Mesenchymal stem cell (in vitro differentiated cells and primary cell): ENCODE results near the gene PRXL2A.
A peak's percentile ranks its signal among the peaks of the same experiment; 100 is the strongest.

Experiments used
- DNase-seq: peaks from one replicate; pipeline ENCODE4 v3.0.0-alpha.2; 2013
- H2AFZ ChIP-seq: one replicate; pipeline ENCODE4 v1.6.1; 2013; ENCODE audit warnings: low read depth, mild to moderate bottlenecking, control low read depth, inconsistent platforms, low read length, moderate library complexity
- H2AK5ac ChIP-seq: 2 replicates; pipeline ENCODE4 v1.6.1; 2013; ENCODE audit warnings: low read length, moderate library complexity, mild to moderate bottlenecking, inconsistent platforms; ENCODE audit not compliant: severe bottlenecking
- H2BK120ac ChIP-seq: one replicate; pipeline ENCODE4 v1.6.1; 2013; ENCODE audit warnings: low read depth, mild to moderate bottlenecking, inconsistent platforms, low read length, moderate library complexity
- H2BK12ac ChIP-seq, 2 experiments: one replicate each; pipeline ENCODE4 v1.6.1; 2013; ENCODE audit warnings: inconsistent platforms in 2 of 2, low read length in 2 of 2, mild to moderate bottlenecking in 2 of 2, moderate library complexity in 2 of 2, control low read depth in 1 of 2
- H2BK15ac ChIP-seq: one replicate; pipeline ENCODE4 v1.6.1; 2013; ENCODE audit warnings: mild to moderate bottlenecking, low read depth, inconsistent platforms; ENCODE audit not compliant: poor library complexity, severe bottlenecking
- H2BK5ac ChIP-seq: 2 replicates; pipeline ENCODE4 v1.6.1; 2013; ENCODE audit warnings: low read depth, mild to moderate bottlenecking, low read length, control low read depth, inconsistent platforms; ENCODE audit not compliant: poor library complexity, severe bottlenecking
- H3K14ac ChIP-seq, 2 experiments: one replicate each; pipeline ENCODE4 v1.6.1; 2013; ENCODE audit warnings: inconsistent platforms in 2 of 2, low read length in 2 of 2, control low read depth in 1 of 2, mild to moderate bottlenecking in 1 of 2, moderate library complexity in 1 of 2
- H3K18ac ChIP-seq, 2 experiments: one replicate each; pipeline ENCODE4 v1.6.1; 2013; ENCODE audit warnings: inconsistent platforms in 2 of 2, low read length in 2 of 2, control low read depth in 1 of 2, low read depth in 1 of 2, mild to moderate bottlenecking in 1 of 2
- H3K23ac ChIP-seq, 2 experiments: one replicate each; pipeline ENCODE4 v1.6.1; 2013; ENCODE audit warnings: inconsistent platforms in 2 of 2, low read length in 2 of 2, mild to moderate bottlenecking in 2 of 2, moderate library complexity in 2 of 2, control low read depth in 1 of 2
- H3K27ac ChIP-seq: 2 replicates; pipeline ENCODE4 v1.5.1; 2013; ENCODE audit warnings: mild to moderate bottlenecking, moderate library complexity, low read length, control low read depth, inconsistent platforms; ENCODE audit not compliant: poor library complexity, severe bottlenecking
- H3K27me3 ChIP-seq, 2 experiments: 2 replicates each; pipeline versions ENCODE4 v1.6.1 to v1.7.0; 2013; ENCODE audit warnings: low read length in 2 of 2, mild to moderate bottlenecking in 2 of 2, moderate library complexity in 2 of 2, control low read depth in 1 of 2, inconsistent platforms in 1 of 2; ENCODE audit not compliant: control insufficient read depth in 1 of 2, insufficient read depth in 1 of 2
- H3K36me3 ChIP-seq, 2 experiments: 2 replicates each; pipeline versions ENCODE4 v1.6.1 to v1.7.0; 2013; ENCODE audit warnings: low read length in 2 of 2, control low read depth in 1 of 2, inconsistent platforms in 1 of 2, low read depth in 1 of 2, mild to moderate bottlenecking in 1 of 2; ENCODE audit not compliant: insufficient read depth in 2 of 2, control insufficient read depth in 1 of 2
- H3K4ac ChIP-seq, 2 experiments: one replicate each; pipeline ENCODE4 v1.6.1; 2013; ENCODE audit warnings: inconsistent platforms in 2 of 2, low read length in 2 of 2, mild to moderate bottlenecking in 2 of 2, moderate library complexity in 2 of 2, control low read depth in 1 of 2, low read depth in 1 of 2
- H3K4me1 ChIP-seq: 2 replicates; pipeline ENCODE4 v1.6.1; 2013; ENCODE audit warnings: low read depth, low read length, control low read depth; ENCODE audit not compliant: control insufficient read depth, insufficient read depth
- H3K4me2 ChIP-seq: 2 replicates; pipeline ENCODE4 v1.6.1; 2013; ENCODE audit warnings: low read length, mild to moderate bottlenecking, inconsistent platforms; ENCODE audit not compliant: poor library complexity, severe bottlenecking
- H3K4me3 ChIP-seq, 2 experiments: 2 replicates each; pipeline versions ENCODE4 v1.5.1 to v1.7.0; 2013; ENCODE audit warnings: low read length in 2 of 2, mild to moderate bottlenecking in 2 of 2, control low read depth in 1 of 2, low read depth in 1 of 2; ENCODE audit not compliant: insufficient read depth in 1 of 2
- H3K79me1 ChIP-seq: replicated peaks from 2 replicates; pipeline ENCODE4 v1.6.1; 2013; ENCODE audit warnings: mild to moderate bottlenecking, control low read depth, low read length, inconsistent platforms; ENCODE audit not compliant: poor library complexity, severe bottlenecking
- H3K9ac ChIP-seq: 2 replicates; pipeline ENCODE4 v1.7.0; 2013; ENCODE audit warnings: mild to moderate bottlenecking, low read length, moderate library complexity
- H3K9me3 ChIP-seq: 2 replicates; pipeline ENCODE4 v1.7.0; 2013; ENCODE audit warnings: mild to moderate bottlenecking, low read length; ENCODE audit not compliant: control insufficient read depth
- H4K8ac ChIP-seq: one replicate; pipeline ENCODE4 v1.6.1; 2013; ENCODE audit warnings: inconsistent platforms, mild to moderate bottlenecking, low read length, moderate library complexity
- H4K91ac ChIP-seq: one replicate; pipeline ENCODE4 v1.6.1; 2013; ENCODE audit warnings: mild to moderate bottlenecking, low read length, inconsistent platforms
- WGBS: methylation state at CpG from one replicate; pipeline ENCODE4 v1.1.7; 2013; ENCODE audit warnings: mixed read lengths; 5-methylcytosine and 5-hydroxymethylcytosine counted together

Gene PRXL2A

GRCh38 chr10:80473096-80473657, 64.8 kb downstream of the PRXL2A start:
- H2BK120ac ChIP-seq, result peak overlapping the region; percentile 35
- H3K27ac ChIP-seq, result peak overlapping the region; percentile 85
- peak overlapping the region in 1 of 2 experiments; percentile 11 for H3K4me3 ChIP-seq
- H2BK5ac ChIP-seq, result peak overlapping the region; percentile 2
- peak overlapping the region; percentile 33 for H2BK15ac ChIP-seq
- peaks cover 44 to 46% of the 10 kb centered on the region in 2 experiments for H3K36me3 ChIP-seq
- H4K8ac ChIP-seq, result peak overlapping the region; percentile 75
- no peak overlapping the region for H2AFZ ChIP-seq
- peak overlapping the region in 1 of 2 experiments; percentile 41 for H2BK12ac ChIP-seq
- peak overlapping the region; percentile 94 for H4K91ac ChIP-seq
- peak overlapping the region; percentile 27 to 79 for H3K18ac ChIP-seq
- peak overlapping the region; percentile 65 for H3K9ac ChIP-seq
- no peaks in the 10 kb centered on the region for H3K79me1 ChIP-seq
- peak overlapping the region; percentile 97 for H2AK5ac ChIP-seq
- peaks cover 2% of the 10 kb centered on the region for H3K9me3 ChIP-seq
- H3K4me1 ChIP-seq, result peaks cover 41% of the 10 kb centered on the region
- H3K14ac ChIP-seq, result no peak overlapping the region
- peak overlapping the region in 1 of 2 experiments; percentile 75 for H3K23ac ChIP-seq
- no peak for DNase-seq
- H3K27me3 ChIP-seq, result no peaks in the 10 kb centered on the region
- no peak overlapping the region for H3K4me2 ChIP-seq
- peak overlapping the region in 1 of 2 experiments; percentile 44 for H3K4ac ChIP-seq
- 94% methylated on average over 3 of the region's 3 CpGs for WGBS

DNA sequence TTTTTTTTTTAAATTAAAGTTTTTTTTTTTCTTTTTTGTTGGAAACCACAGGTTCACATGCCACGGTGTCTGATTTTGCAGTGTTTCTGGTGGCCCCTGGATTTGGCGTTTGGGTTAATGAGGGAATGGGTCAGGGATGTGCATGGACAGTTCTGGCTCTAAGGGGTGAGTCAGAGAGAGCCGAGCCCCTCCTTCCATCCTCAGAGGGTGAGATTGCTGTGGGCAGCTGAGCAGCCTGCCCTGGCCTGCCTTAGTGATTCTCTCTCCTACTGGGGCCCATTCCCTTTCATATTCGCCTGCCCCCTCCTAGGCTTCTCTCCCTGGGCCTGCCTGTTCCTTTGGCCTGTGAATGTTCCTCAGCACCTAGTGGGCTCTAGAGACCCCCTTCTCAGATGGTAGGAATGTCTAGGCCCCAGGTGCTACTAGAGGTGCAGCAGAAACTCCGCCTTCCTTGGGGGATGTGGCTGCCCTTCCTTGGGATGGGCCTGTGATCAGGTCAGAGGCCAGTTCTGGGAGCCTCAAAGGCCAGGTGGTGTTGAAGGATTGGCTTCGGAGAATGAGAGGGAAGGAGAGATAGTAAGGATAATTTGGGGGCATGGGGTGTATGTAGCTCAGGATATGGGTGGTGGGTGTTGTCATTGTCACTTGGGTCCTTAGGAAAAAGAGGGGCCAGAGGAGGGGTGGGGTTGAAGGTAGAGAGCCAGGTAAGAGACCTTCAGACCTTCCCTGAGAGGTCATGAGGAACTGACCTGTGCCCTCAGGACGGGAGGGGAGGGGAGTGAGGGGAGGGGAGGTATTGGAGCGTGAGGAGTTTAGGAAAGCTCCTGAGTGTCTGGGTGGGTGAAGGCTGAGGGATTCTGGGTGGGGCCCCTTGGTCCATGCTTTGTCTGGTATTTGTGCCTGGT, 65.6 kb downstream of the PRXL2A start:
- H3K36me3 ChIP-seq, result peaks cover 39 to 40% of the 10 kb centered on the region in 2 experiments
- H3K14ac ChIP-seq, result no peak overlapping the region
- H2AK5ac ChIP-seq, result peak overlapping the region; percentile 71
- WGBS, result 79% methylated on average over 7 of the region's 8 CpGs
- DNase-seq, result peak; percentile 54
- no peak overlapping the region for H3K4me2 ChIP-seq
- H2AFZ ChIP-seq, result no peak overlapping the region
- H3K4me3 ChIP-seq, result peak overlapping the region in 1 of 2 experiments; percentile 23
- H3K79me1 ChIP-seq, result no peaks in the 10 kb centered on the region
- H4K91ac ChIP-seq, result peak overlapping the region; percentile 90
- peak overlapping the region; percentile 55 to 63 for H2BK12ac ChIP-seq
- H2BK120ac ChIP-seq, result peak overlapping the region; percentile 42
- peaks cover 36% of the 10 kb centered on the region for H3K4me1 ChIP-seq
- H3K18ac ChIP-seq, result no peak overlapping the region
- H3K9ac ChIP-seq, result peak overlapping the region; percentile 62
- H3K4ac ChIP-seq, result peak overlapping the region in 1 of 2 experiments; percentile 73
- peak overlapping the region; percentile 48 for H2BK5ac ChIP-seq
- H3K9me3 ChIP-seq, result peaks cover 7% of the 10 kb centered on the region
- peak overlapping the region; percentile 78 for H4K8ac ChIP-seq
- H2BK15ac ChIP-seq, result peak overlapping the region; percentile 33
- H3K27ac ChIP-seq, result peak overlapping the region; percentile 85
- peak overlapping the region in 1 of 2 experiments; percentile 3 for H3K23ac ChIP-seq
- H3K27me3 ChIP-seq, result no peaks in the 10 kb centered on the region

DNA sequence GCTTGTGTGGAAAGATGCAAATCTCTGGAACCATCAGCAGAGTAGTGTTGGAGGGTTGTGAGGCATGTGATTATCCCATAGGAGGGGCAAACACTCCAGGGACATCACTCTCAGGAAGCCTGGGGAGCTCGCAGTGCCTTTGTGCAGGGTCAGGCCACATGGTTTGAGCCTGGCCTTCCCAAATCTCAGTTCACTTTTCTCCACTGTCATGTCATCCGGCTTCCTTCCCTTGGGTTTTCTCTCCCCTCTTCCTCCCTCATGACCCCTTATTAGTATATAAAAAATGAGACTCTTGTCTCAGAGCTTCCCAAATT, 66.2 kb downstream of the PRXL2A start:
- DNase-seq, result no peak
- Histone ChIP-seq H2BK120ac (peak overlapping the region; percentile 42), H2BK15ac (no peak overlapping the region), H2AK5ac (no peak overlapping the region), H3K79me1 (no peaks in the 10 kb centered on the region), H3K9ac (peak overlapping the region; percentile 62), H3K18ac (no peak overlapping the region), H4K91ac (peak overlapping the region; percentile 78), H3K4me3 (peak overlapping the region in 1 of 2 experiments; percentile 23), H3K4me2 (no peak overlapping the region), H3K36me3 (peaks cover 34 to 39% of the 10 kb centered on the region in 2 experiments), H3K4ac (no peak overlapping the region), H3K27ac (peak overlapping the region; percentile 85), H4K8ac (peak overlapping the region; percentile 23), H3K14ac (no peak overlapping the region), H2BK12ac (no peak overlapping the region), H3K4me1 (peaks cover 35% of the 10 kb centered on the region), H2AFZ (no peak overlapping the region), H3K9me3 (peaks cover 7% of the 10 kb centered on the region), H2BK5ac (no peak overlapping the region), H3K23ac (no peak overlapping the region), H3K27me3 (no peaks in the 10 kb centered on the region)
- whole genome bisulfite sequencing, result 78% methylated on average over 1 of the region's 2 CpGs

- no peak overlapping the region for H3K14ac ChIP-seq
- H3K18ac ChIP-seq, result no peak overlapping the region
- no peak overlapping the region for H2BK5ac ChIP-seq
- whole genome bisulfite sequencing, result 97% methylated on average over 3 of the region's 3 CpGs
- peaks cover 35% of the 10 kb centered on the region for H3K4me1 ChIP-seq
- no peak overlapping the region for H3K4me3 ChIP-seq
- H2AK5ac ChIP-seq, result peak overlapping the region; percentile 64
- H3K27ac ChIP-seq, result peak overlapping the region; percentile 85
- no peak overlapping the region for H4K8ac ChIP-seq
- H2AFZ ChIP-seq, result no peak overlapping the region
- no peak for DNase-seq
- no peak overlapping the region for H2BK15ac ChIP-seq
- no peak overlapping the region for H2BK12ac ChIP-seq
- H3K27me3 ChIP-seq, result no peaks in the 10 kb centered on the region
- peaks cover 32 to 39% of the 10 kb centered on the region in 2 experiments for H3K36me3 ChIP-seq
- no peak overlapping the region for H4K91ac ChIP-seq
- H3K9ac ChIP-seq, result peak overlapping the region; percentile 62
- peaks cover 7% of the 10 kb centered on the region for H3K9me3 ChIP-seq
- H3K79me1 ChIP-seq, result no peaks in the 10 kb centered on the region
- no peak overlapping the region for H2BK120ac ChIP-seq
- no peak overlapping the region for H3K23ac ChIP-seq
- H3K4me2 ChIP-seq, result no peak overlapping the region
- no peak overlapping the region for H3K4ac ChIP-seq
These were observed 66.6 kb downstream of the PRXL2A start for GRCh38 chr10:80474941-80475340.
